Activated CD4-positive, alpha-beta T cell treated with anti-CD3 and anti-CD28 coated beads, Interleukin-2, amount 10 ng/mL, durations not matched to agents 24 days and 14 days (primary cell): Measurements from ENCODE around the gene RPS6KL1. TPM values are rescaled to one million over a fixed set of nuclear protein-coding genes. Genes with fewer than 3 reads are reported as not detected.

Experiments
- DNase-seq: peaks from one replicate; pipeline ENCODE4 v3.0.0; 2022
- H3K27ac Mint-ChIP-seq: one replicate; pipeline ENCODE4 v1.8.0; 2022; ENCODE audit warnings: mild to moderate bottlenecking, mixed read lengths
- H3K27me3 Mint-ChIP-seq: one replicate; pipeline ENCODE4 v1.8.0; 2022; ENCODE audit warnings: mixed read lengths
- H3K36me3 Mint-ChIP-seq: one replicate; pipeline ENCODE4 v1.8.0; 2022; ENCODE audit warnings: low read depth, mild to moderate bottlenecking, mixed read lengths
- H3K4me1 Mint-ChIP-seq: one replicate; pipeline ENCODE4 v1.8.0; 2021; ENCODE audit warnings: mixed read lengths
- H3K4me3 Mint-ChIP-seq: one replicate; pipeline ENCODE4 v1.8.0; 2022; ENCODE audit warnings: mild to moderate bottlenecking, moderate library complexity, mixed read lengths
- H3K9me3 Mint-ChIP-seq: one replicate; pipeline ENCODE4 v1.8.0; 2021; ENCODE audit warnings: mixed read lengths
- intact Hi-C: fragments of 100-400 bp; cut with micrococcal nuclease; formaldehyde crosslinking; loops from one replicate; pipeline ENCODE4 v1.15.1; 2023
- total RNA-seq: library from RNA; stranded (reverse); gene quantifications from 2 replicates; pipeline ENCODE4 v1.2.3, GENCODE V29; 2022

The RPS6KL1 gene
- total RNA-seq, 1 donor from 2014 or later, result 9.6 TPM

- no peak overlapping the region for H3K27ac Mint-ChIP-seq
- no peaks in the 10 kb centered on the region for H3K9me3 Mint-ChIP-seq
- peaks cover 2% of the 10 kb centered on the region for H3K27me3 Mint-ChIP-seq
- peaks cover 12% of the 10 kb centered on the region for H3K4me1 Mint-ChIP-seq
- no peaks in the 10 kb centered on the region for H3K36me3 Mint-ChIP-seq
- intact Hi-C loops, result loop anchor here (10.0 kb wide), 2 partner anchors 83 to 357 kb away; no protein-coding TSS in a partner anchor
- H3K4me3 Mint-ChIP-seq, result no peak overlapping the region
- no peak for DNase-seq
Observed at GRCh38 chr14:74947353-74948227, 24.5 kb upstream of the RPS6KL1 start.

GRCh38 chr14:74946659-74947281 lies 23.7 kb upstream of the RPS6KL1 start:
- intact Hi-C loops, result loop anchor here (10.0 kb wide), 2 partner anchors 82 to 358 kb away; no protein-coding TSS in a partner anchor
- Mint-ChIP-seq H3K4me1 (peaks cover 17% of the 10 kb centered on the region), H3K4me3 (no peak overlapping the region), H3K27me3 (peaks cover 2% of the 10 kb centered on the region), H3K36me3 (no peaks in the 10 kb centered on the region), H3K9me3 (no peaks in the 10 kb centered on the region), H3K27ac (no peak overlapping the region)
- DNase-seq, result no peak

- Mint-ChIP-seq H3K27me3 (peaks cover 2% of the 10 kb centered on the region), H3K4me3 (no peak overlapping the region), H3K27ac (no peak overlapping the region), H3K9me3 (no peaks in the 10 kb centered on the region), H3K36me3 (no peaks in the 10 kb centered on the region), H3K4me1 (peaks cover 21% of the 10 kb centered on the region)
- peak; percentile 94 for DNase-seq
- intact Hi-C loops, result loop anchor here (1.0 to 10.0 kb wide), 3 partner anchors 81 to 359 kb away; no protein-coding TSS in a partner anchor
Observed at GRCh38 chr14:74945852-74946658, 23.0 kb upstream of the RPS6KL1 start.

GRCh38 chr14:74945261-74945851 lies 22.3 kb upstream of the RPS6KL1 start:
- Mint-ChIP-seq H3K4me1 (peaks cover 21% of the 10 kb centered on the region), H3K9me3 (no peaks in the 10 kb centered on the region), H3K27ac (no peak overlapping the region), H3K4me3 (no peak overlapping the region), H3K27me3 (peaks cover 2% of the 10 kb centered on the region), H3K36me3 (no peaks in the 10 kb centered on the region)
- intact Hi-C loops, result loop anchor here (1.0 to 10.0 kb wide), 3 partner anchors 81 to 359 kb away; no protein-coding TSS in a partner anchor
- peak; percentile 80 for DNase-seq

- peak overlapping the region; percentile 93 for H3K27ac Mint-ChIP-seq
- H3K36me3 Mint-ChIP-seq, result no peaks in the 10 kb centered on the region
- intact Hi-C loops, result loop anchor here (5.0 to 10.0 kb wide), 3 partner anchors 60 to 362 kb away; partner anchors contain the start of gene EIF2B2
- H3K4me3 Mint-ChIP-seq, result peak overlapping the region; percentile 85
- H3K4me1 Mint-ChIP-seq, result peaks cover 32% of the 10 kb centered on the region
- no peaks in the 10 kb centered on the region for H3K27me3 Mint-ChIP-seq
- no peaks in the 10 kb centered on the region for H3K9me3 Mint-ChIP-seq
- DNase-seq, result no peak
Observed at GRCh38 chr14:74942608-74943007, 19.5 kb upstream of the RPS6KL1 start.

GRCh38 chr14:74942181-74942580 lies 19.1 kb upstream of the RPS6KL1 start:
- no peaks in the 10 kb centered on the region for H3K9me3 Mint-ChIP-seq
- intact Hi-C loops, result loop anchor here (5.0 to 10.0 kb wide), 3 partner anchors 60 to 363 kb away; partner anchors contain the start of gene EIF2B2
- H3K27ac Mint-ChIP-seq, result peak overlapping the region; percentile 93
- H3K4me1 Mint-ChIP-seq, result peaks cover 33% of the 10 kb centered on the region
- no peaks in the 10 kb centered on the region for H3K36me3 Mint-ChIP-seq
- H3K27me3 Mint-ChIP-seq, result no peaks in the 10 kb centered on the region
- DNase-seq, result no peak
- peak overlapping the region; percentile 85 for H3K4me3 Mint-ChIP-seq

GRCh38 chr14:74941676-74942097 lies 18.6 kb upstream of the RPS6KL1 start:
- H3K4me3 Mint-ChIP-seq, result peak overlapping the region; percentile 85
- peak overlapping the region; percentile 93 for H3K27ac Mint-ChIP-seq
- peaks cover 38% of the 10 kb centered on the region for H3K4me1 Mint-ChIP-seq
- intact Hi-C loops, result loop anchor here (5.0 to 10.0 kb wide), 3 partner anchors 61 to 363 kb away; partner anchors contain the start of gene EIF2B2
- no peaks in the 10 kb centered on the region for H3K27me3 Mint-ChIP-seq
- H3K36me3 Mint-ChIP-seq, result no peaks in the 10 kb centered on the region
- DNase-seq, result peak; percentile 87
- no peaks in the 10 kb centered on the region for H3K9me3 Mint-ChIP-seq

GRCh38 chr14:74940956-74941565 lies 18.0 kb upstream of the RPS6KL1 start:
- no peaks in the 10 kb centered on the region for H3K27me3 Mint-ChIP-seq
- H3K36me3 Mint-ChIP-seq, result no peaks in the 10 kb centered on the region
- H3K9me3 Mint-ChIP-seq, result no peaks in the 10 kb centered on the region
- DNase-seq, result no peak
- peak overlapping the region; percentile 85 for H3K4me3 Mint-ChIP-seq
- H3K27ac Mint-ChIP-seq, result peak overlapping the region; percentile 93
- H3K4me1 Mint-ChIP-seq, result peaks cover 36% of the 10 kb centered on the region
- intact Hi-C loops, result loop anchor here (5.0 to 10.0 kb wide), 3 partner anchors 61 to 364 kb away; partner anchors contain the start of gene EIF2B2

- Mint-ChIP-seq H3K4me1 (peaks cover 36% of the 10 kb centered on the region), H3K9me3 (no peaks in the 10 kb centered on the region)
Observed at GRCh38 chr14:74938531-74939495, 15.8 kb upstream of the RPS6KL1 start.

GRCh38 chr14:74937171-74937570 lies 14.1 kb upstream of the RPS6KL1 start:
- Mint-ChIP-seq H3K27me3 (peaks cover 2% of the 10 kb centered on the region), H3K27ac (no peak overlapping the region), H3K36me3 (no peaks in the 10 kb centered on the region), H3K9me3 (no peaks in the 10 kb centered on the region), H3K4me3 (no peak overlapping the region), H3K4me1 (peaks cover 31% of the 10 kb centered on the region)
- intact Hi-C loops, result no loop called here
- DNase-seq, result no peak

More at GRCh38 chr14:74938531-74939495, 15.8 kb upstream of the RPS6KL1 start:
- Mint-ChIP-seq H3K36me3 (no peaks in the 10 kb centered on the region), H3K27ac (no peak overlapping the region), H3K4me3 (no peak overlapping the region), H3K27me3 (no peaks in the 10 kb centered on the region)
- no peak for DNase-seq
- intact Hi-C loops, result no loop called here

- Mint-ChIP-seq H3K4me3 (no peak overlapping the region), H3K9me3 (no peaks in the 10 kb centered on the region), H3K36me3 (no peaks in the 10 kb centered on the region), H3K4me1 (peaks cover 29% of the 10 kb centered on the region), H3K27ac (no peak overlapping the region), H3K27me3 (peaks cover 2% of the 10 kb centered on the region)
- no peak for DNase-seq
- intact Hi-C loops, result no loop called here
Observed at GRCh38 chr14:74936731-74937130, 13.7 kb upstream of the RPS6KL1 start.

- Mint-ChIP-seq H3K36me3 (no peaks in the 10 kb centered on the region), H3K4me1 (peaks cover 25% of the 10 kb centered on the region), H3K27me3 (peaks cover 2% of the 10 kb centered on the region), H3K9me3 (no peaks in the 10 kb centered on the region), H3K4me3 (no peak overlapping the region), H3K27ac (no peak overlapping the region)
- intact Hi-C loops, result no loop called here
- DNase-seq, result no peak
Observed at GRCh38 chr14:74936151-74936550, 13.1 kb upstream of the RPS6KL1 start.
